HG03378 (cell line): ENCODE data around the gene TRAK1.

Source experiments
- ATAC-seq: cut with Tn5 transposase; IDR thresholded peaks from one replicate; pipeline ENCODE4 v1.9.1; 2021; ENCODE audit warnings: mild to moderate bottlenecking, moderate library complexity; ENCODE audit not compliant: unreplicated experiment

Gene TRAK1

DNA sequence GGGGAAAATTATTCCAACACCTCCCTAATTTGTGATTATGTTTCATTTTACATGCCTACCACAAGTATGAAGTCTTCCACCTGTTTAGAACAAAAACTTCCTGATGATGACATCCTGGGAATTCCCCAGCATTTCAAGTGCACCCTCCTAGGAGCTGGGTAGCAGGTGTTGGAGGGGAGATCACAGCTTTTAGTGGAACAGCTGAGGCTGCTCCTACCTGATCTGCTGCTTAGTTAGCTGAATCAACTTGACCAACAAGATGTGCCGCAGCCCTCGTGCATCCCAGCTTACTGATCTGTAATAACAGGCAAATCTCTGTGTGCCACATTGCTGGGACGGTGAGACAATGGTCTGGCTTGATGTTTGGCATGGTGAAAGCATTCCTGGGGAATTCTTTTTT is 29.7 kb downstream of the TRAK1 start:
- no peak for ATAC-seq

DNA sequence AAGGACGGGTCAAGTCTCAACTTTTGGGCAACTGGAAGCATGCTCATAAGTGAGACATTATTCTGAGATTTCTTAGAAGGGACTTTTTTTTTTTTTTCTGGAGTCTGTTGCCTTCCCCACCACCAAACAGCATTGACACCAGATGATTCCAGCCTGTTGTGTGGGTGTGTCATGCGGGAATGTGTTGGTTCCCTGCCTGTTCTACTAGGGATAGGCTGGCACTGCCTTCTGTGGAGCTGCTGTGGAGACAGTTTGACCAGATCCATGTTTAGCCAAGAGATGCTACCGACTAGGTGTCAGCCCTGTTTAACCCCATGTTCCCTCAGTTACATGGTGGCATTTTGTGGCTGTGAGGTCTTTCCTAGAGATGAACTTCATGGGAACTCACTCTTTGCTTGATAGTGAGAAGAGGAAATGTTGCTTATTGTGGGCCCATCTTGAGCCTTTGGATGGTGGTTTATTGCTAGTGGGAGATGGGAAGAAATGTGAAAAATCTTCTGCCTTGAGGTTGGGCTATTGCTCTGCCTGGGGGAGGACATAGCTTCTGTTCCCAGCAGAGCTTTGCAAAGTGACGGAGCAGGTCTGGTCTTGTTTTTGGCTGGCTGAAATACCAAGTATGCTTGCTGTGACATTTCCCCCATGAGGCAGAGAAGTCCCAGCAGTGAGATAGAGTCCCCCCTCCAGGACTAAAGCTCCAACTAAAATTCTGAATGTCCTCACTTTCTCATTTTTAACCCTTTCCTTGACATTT is 31.3 kb downstream of the TRAK1 start:
- ATAC-seq: no peak

DNA sequence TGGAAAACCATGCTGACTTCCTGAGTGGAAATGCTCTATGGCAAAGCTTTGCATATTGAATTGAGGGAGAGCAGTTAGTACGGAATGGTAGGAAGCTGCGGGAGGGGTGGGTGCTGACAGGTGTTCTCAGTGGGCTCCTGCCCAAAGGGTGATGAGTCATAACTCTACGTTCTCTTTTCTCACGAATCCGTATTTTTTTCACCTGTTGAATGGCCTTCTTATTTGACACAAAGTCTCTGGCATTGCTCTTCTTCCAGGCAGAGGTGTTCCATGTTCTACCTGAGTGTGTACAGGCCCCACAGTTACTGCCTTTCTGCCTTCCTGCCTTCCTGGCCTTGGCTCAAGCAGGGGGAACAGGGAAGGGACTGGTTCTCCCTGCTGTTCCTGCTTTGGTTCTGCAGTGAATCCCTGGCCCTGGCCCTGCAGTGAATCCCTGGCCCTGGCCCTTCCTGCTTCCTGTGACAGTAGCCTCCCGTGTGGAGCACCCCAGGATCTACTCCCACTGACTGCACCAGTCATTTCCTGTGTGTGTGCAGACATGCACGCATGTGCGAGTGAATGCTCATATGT is 31.9 kb downstream of the TRAK1 start:
- no peak for ATAC-seq

DNA sequence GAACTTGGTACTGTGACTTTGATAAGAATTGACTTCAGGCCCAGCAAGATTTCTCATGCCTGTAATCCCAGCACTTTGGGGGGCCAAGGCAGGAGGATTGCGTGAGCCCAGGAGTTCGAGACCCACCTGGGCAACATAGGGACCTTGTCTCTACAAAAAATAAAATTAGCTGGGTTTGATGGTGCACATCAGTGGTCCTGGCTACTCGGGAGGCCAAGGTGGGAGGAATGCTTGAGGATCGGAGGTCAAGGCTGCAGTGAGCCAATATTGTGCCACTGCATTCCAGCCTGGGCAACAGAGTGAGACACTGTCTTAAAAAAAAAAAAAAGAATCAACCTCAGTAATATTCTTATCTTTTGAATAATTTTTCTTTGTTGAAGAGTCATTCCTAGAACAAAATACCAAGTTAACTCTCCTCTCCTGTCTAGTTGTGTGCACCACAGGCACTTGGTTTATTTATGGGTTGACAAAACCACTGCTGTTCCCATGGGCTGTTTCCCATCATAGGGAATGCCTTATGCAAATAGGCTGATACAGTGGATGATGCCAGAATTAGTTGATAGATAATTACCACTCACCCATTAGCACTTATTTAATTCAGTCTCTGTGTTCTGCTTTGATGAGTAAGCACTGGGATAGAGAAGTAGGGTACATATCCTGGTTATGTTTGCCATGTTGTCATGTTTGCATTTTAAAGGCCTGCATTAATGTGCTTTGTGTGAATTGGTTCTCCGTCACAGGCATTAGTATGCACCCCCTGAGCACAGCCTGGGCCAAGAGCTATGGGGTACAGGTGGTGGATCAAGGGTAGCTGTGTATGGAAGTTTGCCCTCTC is 32.9 kb downstream of the TRAK1 start:
- no peak for ATAC-seq

DNA sequence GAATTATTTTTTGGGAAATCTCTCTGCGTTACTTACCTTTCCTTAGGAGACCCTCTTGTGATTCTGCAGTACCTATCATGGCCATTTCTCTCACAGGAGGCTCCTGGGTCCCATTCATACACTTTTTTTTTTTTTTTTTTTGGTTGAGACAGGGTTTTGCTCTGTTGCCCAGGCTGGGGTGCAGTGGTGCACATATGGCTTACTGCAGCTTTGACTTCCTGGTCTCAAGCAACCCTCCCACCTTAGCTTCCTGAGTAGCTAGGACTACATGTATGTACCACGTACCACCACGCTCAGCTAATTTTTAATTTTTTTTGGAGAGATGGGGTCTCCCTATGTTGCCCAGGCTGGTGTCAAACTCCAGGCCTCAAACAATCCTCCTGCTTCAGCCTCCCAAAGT is 36.1 kb downstream of the TRAK1 start:
- ATAC-seq: no peak

DNA sequence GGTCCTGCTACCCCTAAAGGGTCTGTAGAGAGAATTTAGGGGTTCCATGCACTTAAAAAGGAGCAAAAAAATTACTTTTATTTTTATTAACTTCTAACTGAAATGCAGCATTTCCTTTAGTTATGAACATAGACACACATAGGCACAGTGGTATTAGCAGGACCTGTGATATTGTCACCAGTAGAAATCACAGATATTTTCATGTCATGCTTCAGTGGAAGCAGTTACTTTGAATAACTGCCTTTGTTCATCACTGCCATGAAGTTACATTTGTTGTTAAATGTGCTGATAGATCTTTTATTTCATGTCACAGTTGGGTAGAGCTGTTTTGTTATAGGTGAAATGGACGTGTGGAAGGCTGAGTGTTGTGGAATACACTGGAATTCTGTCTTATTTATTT is 37.4 kb downstream of the TRAK1 start:
- no peak for ATAC-seq

DNA sequence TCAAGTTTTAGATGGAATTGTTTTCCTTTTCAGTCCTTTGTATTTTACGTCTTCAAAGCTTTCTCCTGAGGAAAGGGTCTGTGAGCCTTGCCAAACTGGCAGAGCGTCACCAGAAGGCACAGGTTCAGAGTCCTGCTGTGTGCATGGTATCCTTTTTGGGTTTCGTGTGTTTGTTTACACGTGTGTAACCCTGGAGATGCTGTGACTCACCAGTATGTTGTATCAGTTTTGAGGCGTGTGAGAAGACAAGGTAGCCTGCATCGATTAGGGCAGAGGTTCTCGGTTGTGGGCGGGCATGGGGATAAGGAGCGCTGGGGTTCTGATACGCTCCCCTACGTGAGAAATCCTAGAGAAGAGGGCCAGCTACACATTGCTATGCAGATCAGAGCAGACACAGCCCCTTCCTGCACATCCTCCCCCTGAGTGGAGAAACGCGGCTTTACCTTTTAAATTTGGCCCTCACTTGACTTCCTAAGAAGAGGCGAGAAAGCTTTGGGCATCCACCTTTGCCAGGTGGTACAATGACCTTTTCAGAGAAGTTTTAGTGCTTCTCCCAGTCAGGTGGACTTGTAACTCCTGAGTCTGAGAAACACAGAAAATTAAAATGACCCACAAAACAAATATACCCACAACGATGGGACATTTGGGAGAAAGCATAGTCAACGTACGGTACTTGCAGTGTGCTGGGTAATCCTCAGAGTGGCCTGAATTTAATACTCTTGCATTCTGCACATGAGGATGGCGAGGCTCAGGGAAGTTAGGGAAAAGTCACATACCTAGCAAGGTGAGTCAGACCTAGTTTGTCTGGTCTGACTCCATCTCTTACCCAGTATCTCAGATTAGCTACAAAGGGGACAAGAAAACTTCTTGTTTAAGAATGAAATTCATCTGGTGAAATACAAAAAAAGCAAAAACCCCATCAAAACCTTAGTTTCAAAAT is 38.1 kb downstream of the TRAK1 start:
- no peak for ATAC-seq

DNA sequence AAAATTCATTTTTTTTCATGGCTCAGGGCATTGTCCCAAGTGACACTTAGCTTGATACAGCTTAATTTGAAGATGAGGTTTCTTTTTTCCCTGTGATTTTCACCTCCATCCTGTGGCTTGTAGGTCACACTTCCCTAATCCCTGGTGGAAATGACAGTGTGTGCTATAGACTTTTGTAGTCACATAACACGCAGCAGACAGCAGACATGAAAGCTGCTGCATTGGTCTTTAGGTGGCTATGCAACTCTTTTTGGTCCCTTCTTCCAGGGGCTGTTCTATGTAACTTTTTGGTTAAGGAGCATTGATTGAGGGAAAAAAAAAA is 38.8 kb downstream of the TRAK1 start:
- no peak for ATAC-seq

DNA sequence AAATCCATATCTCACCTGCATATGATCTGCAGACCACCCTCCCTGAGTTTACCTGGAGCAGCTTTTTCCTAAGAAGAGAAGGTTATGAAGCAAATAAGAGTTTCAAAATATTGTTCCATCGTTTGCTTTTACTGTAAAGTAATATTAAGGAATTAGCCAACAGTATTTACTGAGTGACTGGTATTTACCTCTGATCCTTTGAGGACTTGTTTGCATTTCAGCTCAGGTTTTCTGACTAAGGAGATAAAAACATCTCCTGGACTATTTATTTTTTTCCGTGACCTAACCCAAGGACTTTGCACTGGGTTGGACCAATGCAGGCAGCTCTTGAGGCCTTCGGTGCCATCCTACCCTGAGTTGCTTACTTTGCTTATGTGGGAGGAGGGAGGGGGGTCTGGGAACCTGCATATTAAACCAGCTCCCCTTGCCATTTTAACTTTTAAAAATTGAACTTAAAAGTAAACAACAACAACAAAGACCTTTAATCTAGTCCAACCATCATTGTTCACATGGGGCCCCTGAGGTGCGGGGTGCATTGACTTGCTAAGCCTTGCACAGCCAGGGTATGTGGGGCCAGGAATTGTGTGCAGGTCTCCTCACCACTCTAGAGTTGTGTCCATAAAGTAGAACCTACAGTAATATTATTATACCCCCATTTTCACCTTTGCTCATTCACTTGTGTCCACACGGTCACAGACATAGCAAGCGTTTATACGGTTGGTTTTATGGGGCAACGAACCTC is 39.3 kb downstream of the TRAK1 start:
- no peak for ATAC-seq

DNA sequence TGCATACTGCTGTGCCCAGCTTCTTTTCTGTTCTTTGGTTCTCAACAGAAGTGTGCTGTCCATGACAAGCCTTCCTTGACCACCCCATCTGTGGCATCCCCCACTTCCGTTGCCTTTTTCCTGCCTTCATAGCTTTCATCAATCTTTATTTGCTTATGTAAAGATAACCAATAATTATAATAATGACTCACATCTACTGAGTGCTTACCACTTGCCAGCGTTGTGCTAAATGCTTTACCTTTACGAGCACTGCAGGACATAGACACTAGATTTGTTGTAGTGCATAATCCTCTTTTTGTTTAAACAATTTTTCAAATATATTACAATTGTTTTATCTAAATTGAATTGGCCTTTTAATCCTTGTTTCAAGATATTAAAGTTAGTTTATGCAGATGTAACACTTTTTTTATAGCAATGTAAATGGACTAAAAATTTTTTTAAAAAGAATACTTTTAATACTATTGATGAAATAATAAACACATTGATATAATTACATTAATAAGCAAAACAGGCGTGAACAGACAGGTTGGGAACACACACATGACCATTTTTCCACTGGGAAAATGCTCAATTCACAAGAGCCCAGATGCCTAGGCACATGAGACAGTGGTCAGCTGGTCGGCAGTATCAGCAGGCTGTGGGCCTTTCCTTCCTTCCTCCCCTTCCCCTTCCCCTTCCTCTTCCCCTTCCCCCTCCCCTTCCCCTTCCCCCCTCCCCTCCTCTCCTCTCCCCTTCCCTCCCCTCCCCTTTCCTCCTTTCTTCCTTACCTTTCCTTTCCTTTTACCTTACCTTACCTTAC is 42.5 kb downstream of the TRAK1 start:
- ATAC-seq: no peak

DNA sequence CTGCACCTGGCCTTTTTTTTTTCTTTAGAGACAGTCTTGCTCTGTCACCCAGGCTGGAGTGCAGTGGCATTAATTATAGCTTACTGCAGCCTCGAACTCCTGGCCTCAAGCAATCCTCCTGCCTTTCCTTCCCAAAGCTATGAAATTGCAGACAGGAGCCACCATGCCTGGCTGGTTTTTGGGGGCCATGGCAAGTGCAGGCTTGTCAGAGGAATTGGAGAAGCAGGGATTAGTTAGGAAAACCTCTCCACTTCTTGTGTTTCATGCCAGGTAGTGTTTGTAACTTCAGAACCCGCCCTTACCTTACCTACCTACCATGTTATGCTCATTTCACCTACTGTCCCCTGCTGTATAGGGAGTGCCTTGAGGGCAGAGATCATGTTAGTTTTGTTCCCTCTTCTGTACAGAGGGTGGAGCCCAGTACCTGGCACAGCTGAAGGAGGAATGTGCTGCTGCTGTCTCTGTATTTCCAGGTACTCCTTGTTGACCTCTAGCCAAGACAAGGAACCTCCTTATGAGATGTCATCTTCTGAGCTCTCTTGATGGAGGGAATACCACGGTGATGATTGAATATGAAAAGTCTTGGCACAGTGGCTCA is 43.8 kb downstream of the TRAK1 start:
- ATAC-seq: no peak

DNA sequence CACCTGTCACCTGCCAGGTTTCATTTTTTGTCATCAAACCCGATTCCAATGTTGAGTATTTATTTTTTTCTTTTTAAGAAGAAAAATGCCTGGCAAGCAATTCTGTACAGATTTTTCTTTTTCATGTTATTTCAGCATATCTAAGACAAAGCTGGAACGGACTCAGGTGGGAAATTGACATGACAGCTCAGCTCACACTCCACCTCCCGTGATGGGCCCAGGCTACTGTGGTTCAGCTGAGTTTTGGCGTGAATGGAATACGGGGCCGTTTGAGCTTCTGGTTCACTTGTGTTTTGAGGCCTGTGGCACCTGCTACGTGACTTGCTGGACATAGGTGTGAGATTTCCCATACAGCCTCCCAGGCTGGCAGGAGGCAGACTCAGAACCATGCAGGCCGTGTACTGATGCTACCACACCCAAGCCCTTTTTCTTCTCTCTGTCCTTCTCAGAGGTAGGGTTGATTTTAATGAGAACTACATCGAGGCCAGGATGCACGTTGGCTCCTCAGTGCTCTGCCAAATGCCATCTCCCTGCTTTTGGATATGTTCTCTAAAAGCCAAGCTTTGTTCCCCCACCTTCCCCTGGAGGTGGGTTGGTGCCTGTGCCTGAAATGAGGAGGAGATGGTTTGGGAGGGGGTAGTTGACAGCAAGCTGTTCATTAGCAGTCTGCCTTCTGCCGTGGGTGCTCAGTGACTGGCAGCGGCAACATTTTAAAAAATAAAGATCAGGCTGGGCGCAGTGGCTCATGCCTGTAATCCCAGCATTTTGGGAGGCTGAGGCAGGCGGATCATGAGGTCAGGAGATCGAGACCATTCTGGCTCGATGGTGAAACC is 48.7 kb downstream of the TRAK1 start:
- ATAC-seq: no peak

DNA sequence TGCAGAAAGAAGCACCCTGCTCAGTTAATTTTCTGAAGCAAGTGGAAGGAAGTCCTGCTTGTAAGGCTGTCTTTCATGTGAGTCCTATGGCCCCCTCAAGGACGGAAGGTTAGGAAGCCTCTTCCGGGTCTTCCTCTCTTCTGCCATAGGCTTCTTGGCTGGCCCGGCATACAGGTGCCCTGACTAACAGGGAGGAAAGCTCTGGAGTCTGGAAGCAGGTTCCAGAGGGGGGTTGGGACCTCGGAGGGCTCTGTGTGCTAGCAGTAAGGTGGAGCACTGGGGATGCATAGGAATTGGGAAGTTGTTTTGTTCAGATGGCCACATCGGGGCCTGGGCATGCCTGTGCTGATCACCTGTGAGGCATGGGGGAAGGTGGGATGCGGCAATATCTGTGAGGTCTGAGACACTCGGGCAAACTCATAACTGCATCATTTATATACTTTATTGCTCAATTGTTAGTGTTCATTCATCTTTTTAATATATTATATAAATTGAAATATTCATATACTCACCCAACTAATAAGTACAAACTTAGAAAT is 49.6 kb downstream of the TRAK1 start:
- no peak for ATAC-seq

DNA sequence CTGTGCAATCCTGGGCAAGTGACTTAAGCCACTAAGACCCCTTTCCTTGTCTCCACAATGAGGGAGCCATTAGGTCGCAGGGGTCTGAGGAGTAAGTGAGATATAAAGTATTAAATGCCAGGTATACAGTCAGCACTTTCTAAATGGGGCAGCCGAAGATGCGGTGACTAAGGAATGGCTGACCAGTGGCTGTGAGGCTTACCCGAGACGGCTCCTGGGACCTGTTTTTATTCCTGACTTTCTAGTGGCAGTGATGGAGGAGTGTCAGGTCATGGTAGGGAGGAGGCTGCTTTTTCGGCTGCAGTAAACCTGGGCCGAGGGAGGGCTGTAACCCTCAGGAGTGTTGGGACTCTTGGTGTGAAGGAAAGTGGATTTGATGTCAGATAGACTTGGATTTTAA is 52.3 kb downstream of the TRAK1 start:
- no peak for ATAC-seq

DNA sequence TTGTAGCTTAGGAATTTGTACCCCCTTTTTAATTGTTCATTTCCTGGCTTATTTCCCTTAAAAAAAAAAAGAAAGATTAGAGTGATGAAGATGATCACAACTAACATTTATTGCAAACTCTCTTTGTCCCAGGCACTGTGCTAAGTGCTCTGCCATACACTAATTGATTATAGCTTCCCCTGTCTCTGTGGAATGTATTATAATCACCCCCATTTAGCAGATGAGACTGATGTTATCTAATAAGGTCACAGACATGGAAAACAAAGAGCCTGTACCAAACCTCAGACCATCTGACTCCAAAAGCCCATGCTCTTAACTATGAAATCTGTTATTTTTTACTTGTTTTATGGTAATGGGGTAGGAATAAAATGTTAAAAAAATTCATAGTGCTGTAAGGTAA is 53.1 kb downstream of the TRAK1 start:
- ATAC-seq: no peak

DNA sequence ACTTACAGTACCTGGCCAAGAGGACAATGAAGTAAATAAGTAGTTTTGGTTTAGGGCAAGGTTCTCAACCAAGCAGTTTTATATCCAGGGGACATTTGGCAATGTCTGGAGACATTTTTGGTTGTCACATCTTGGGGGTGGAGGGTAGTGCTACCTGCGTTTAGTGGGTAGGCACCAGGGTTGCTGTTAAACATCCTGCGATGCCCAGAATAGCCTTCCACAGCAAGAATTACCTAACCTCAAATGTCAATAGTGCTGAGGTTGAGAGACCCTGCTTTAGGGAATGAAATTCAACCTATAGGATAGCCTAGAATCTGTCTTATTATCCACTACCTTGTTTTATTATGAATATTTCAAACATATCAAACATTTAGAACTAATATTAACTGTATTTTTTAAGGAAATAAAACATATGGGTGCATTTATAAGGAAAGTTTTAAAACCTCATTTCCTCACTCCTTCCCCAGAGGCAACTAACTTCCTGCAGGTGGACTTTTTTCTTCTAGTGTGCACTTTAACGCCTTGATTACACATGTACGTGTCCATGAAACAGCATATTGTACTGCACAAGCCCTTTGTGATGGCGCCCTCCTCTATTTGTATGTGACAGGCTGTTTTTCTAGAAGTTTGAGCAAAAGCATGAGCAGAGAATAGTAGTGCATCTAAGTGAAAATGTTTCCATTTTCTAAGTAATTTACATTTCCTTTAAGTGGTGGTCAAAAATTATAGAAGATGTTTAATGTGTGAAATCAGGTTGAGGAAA is 57.1 kb downstream of the TRAK1 start:
- ATAC-seq: no peak

DNA sequence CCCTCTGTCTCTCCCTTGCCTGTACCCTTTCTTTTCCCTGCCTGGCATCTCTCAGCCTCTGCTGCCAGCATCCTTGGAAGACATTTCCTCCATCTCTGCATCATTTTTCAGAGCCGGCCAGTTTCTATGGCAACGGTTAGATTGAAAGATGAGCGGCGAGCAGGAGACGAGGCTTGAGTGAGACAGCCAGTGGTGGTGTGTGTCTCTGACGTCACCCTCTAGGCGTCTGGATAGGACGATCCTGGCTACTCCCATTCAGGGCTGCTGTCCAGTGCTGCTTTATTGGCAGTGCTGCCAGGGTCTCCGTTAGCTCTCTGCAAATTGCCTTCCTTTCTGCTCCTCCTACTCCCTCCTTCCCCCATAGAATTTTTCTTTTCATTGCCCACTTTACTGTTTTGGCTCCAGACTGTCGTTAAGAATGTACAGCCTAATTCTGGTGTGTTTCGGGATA is 57.9 kb downstream of the TRAK1 start:
- ATAC-seq: no peak
